RCC 7860 (cell line): Measurements from ENCODE around the gene CYB5A.

Experiments
- DNase-seq: peaks from one replicate; pipeline ENCODE4 v3.0.0-alpha.2; 2015; ENCODE audit warnings: low spot score
- FAIRE-seq: peaks from 2 replicates; lab custom pipeline; 2012; peaks lifted over from hg19 to GRCh38; lab: Jason Lieb, UNC

The CYB5A gene

DNA sequence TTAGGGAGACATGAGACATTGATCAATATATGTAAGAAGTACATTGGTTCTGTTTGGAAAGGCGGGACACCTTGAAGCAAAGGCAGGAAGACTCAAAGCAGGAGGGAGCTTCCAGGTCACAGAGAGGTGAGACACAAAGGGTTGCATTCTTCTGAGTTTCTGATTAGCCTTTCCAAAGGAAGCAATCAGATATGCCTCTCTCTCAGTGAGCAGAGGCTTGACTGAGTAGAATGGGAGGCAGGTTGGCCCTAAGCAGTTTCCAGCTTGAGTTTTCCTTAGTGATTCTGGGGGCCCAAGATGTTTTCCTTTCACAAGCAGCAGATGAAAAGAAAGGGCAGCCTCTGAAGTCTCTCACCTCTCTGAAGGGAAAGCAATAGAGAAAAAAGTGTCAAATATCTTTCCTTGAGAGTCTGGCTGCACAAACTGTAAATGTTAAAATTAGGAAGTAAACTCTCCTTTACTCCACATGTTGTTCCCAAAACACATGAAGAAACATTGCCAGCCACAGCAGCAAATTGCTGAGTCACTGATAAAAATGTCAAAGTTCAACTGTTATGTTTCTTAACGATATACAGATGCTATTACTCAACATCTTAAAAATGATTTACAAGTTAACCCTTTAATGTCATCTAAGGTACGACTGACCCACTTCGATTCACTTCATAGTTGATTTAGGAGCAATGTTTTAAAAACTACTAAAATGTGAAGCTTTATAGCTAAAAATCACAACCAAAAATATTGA, 40.3 kb downstream of the CYB5A start:
- DNase-seq (peak; percentile 43), FAIRE-seq (peak; percentile 44)

DNA sequence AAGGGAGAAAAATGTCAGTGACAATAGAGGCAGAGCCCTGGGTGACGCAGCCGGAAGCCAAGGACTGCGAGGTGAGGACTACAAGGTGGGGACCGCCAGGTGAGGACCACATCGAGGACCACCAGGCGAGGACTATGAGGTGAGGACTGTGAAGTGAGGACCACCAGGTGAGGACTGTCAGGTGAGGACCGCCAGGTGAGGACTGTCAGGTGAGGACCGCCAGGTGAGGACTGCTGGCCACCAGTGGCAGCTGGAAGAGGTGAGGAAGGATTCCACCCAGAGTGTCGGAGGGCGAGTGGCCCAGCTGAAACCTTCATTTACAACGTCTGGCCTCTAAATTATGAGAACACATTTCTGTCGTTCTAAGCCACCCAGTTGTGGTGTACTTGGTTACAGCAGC, 41.6 kb downstream of the CYB5A start:
- FAIRE-seq (no peak), DNase-seq (no peak)

DNA sequence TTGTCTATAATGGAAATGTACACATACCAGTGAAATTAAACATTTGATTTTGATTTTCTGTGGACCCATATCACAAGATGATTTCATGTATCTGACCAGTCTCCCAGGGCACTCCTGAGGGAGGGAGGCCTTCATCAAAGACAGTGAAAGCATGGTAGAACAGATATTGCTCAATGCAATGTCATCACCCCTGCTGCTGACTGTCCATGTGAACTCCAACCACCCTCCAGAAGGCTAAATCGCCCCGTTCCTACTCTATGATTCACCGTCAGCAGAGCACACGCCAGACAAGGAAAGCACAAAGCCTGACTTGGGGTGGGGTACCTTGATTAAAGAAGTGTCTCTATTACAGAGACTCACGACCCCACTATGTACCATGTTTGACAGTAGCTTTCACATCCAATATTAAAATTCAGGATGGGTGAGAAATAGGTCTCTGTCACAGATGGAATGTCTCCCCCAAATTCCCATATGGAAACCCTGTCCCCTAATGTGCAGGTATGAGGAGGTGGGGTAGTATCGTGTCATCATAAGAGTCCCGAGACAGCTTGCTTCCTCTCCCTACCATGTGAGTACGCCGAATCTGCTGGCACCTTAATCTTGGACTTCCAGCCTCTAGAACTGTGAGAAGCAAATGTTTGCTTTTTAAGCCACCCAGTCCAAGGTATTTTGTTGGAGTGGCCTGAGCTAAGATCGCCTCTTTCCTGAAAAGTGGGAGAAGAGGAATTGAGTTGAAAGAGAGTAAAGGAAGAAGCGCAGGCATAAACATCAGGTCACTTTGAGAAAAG, 42.4 kb downstream of the CYB5A start:
- FAIRE-seq (peak; percentile 4), DNase-seq (peak; percentile 64)

DNA sequence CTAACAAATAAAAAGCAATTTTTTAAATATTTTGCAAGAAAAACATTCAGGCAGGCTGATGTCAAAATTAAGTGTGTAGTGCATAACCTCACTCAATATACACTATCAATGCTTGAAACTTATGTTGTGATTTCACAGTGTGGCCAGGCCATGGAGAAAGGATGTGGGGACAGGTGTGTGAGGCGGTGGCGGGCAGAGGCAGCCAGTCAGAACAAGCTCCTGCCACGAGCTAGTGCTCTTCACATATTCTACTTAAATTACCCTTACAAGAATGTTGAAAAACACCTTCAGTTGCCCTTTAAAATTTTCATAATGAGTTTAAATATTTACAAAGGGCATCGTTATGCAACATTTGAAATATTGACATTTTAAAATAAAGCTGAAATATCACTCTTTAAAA, 43.2 kb downstream of the CYB5A start:
- DNase-seq (no peak), FAIRE-seq (no peak)

DNA sequence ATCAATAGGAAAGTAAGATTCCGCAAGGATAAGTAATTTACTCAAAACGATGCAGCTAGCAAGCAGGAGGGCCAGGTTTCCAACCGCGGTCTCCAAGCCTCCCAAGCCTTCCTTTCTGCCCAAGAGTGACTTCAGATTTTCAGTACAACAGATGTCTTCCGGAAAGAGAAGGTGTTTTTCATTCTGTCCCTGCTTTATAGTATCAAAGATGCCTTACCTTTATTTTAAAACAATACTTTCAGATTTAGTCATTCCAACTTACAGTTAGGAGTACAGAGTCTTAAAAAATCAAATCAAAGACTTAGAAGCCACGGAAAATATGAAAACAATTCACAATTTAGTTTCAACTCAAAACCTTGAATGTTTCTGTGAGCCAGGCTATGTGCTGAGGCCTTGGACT, 43.6 kb downstream of the CYB5A start:
- no peak for DNase-seq
- FAIRE-seq: no peak

DNA sequence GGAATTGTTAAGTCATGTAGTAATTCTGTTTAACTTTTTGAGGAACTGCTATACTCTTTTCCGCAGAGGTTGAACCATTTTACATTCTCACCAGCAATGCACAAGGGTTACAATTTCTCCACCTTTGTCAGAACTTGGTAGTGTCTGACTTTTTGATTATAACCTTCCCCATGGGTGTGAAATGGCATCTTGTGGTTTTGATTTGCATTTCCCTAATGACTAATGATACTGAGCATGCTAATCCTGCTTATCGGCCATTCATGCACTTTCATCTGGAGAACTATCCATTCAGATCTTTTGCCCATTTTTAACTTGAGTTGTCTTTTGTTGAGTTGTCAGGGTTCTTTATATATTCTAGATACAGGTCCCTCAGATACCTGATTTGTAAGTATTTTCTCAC, 47.2 kb downstream of the CYB5A start:
- DNase-seq (no peak), FAIRE-seq (no peak)

DNA sequence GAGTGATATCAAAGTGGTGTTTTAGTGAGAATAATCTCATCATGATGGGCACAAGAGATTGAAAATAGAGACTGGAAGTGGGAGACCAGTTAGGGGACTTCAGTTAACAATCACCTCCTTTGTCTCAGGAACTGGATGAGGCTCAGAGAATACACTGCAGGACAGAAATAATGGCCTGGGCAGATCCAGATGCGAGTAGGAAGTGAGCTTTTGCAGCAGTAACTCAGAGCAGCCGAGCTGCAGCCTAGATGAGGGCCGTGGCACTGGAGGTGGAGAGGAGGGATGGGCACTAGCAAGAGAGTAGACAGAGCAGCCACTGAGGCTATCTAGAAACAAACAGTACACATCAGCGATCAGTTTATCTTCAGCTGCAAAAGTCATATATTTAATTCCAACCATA, 48.6 kb downstream of the CYB5A start:
- DNase-seq (no peak), FAIRE-seq (no peak)

DNA sequence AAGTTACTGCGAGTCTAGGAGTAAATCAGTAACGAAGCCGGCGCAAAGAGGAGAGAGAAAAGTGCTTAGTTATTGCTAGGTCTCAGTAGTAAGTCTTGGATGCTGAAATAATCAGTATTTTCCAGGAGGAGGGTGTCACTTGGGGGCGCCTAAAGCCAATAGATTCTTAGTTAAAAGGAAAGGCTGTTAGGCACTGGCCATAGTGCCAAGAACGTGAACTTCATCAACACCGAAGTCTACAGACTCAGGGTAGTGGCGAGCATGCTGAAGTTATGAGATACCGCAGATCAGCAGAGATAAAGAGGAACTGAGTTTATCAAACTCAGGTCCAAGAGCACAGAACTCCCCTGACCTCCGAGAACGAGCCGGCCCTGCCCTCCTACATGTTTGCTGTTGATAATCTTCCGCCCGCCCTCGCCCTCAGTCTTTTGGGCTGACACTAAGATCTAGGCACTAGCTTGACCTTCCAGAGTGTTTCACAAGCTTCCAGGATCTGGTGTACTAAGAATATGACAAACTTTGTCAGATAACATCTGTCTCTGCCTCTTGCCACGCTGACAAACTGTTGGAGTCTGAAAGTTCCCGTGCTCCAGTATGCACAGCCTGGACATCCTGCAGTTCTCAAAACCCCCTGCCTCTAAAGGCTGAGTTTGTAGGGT, 49.2 kb downstream of the CYB5A start:
- FAIRE-seq: no peak
- peak; percentile 22 for DNase-seq

DNA sequence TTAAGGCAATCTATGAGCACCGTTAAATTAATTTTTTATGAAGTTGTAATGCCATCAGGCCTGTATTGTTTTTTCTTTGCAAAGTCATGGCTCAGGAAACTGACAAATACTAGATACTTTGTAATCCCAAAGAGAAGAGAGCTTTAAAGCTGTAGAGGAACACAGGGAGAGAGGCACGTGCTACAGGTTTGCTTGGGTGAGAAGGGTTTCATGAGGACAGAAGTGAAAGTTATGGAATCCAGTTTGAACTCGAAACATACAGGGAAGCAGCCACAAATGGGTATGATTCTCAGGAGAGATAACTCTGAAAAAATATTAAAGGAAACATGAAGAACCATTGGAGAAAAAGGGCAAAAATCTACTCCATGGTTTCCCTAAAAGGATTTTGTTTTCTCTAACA, 49.8 kb downstream of the CYB5A start:
- no peak for DNase-seq
- FAIRE-seq: no peak

DNA sequence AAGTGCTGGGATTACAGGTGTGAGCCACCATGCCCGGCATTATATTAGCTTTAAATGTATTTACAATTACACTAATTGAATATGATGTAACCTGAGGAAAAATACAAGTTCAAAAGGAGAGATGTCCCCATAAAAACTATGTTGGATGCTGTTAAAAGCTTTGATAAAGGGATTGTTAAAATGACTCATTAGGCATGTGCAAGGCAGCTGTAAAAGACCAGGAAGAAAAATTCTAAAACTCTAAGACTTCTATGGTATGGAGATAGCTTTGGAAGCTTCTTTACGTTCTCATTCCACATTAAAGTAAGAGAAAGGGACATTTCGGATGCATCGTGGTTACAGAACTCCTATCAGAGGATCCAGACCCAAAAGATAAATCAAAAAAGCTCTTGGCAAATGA, 50.3 kb downstream of the CYB5A start:
- DNase-seq (no peak), FAIRE-seq (no peak)

DNA sequence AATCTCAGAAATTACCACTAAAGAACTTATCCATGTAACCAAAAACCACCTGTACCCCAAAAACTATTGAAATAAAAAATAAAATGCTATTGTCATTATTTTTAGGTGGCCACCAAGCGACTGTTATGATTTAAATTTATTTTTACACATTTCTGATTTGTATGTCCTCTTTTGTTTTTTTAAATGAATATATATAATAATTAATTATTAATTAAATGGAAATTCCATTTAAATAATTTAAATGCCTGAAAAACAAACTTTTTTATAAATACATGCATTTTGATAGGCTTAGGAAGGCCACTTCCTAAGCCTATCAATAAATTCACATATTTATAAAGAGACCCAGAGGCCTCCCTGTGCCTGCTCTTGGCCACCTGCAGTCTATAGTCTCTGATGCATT, 52.2 kb downstream of the CYB5A start:
- DNase-seq: no peak
- FAIRE-seq: no peak

DNA sequence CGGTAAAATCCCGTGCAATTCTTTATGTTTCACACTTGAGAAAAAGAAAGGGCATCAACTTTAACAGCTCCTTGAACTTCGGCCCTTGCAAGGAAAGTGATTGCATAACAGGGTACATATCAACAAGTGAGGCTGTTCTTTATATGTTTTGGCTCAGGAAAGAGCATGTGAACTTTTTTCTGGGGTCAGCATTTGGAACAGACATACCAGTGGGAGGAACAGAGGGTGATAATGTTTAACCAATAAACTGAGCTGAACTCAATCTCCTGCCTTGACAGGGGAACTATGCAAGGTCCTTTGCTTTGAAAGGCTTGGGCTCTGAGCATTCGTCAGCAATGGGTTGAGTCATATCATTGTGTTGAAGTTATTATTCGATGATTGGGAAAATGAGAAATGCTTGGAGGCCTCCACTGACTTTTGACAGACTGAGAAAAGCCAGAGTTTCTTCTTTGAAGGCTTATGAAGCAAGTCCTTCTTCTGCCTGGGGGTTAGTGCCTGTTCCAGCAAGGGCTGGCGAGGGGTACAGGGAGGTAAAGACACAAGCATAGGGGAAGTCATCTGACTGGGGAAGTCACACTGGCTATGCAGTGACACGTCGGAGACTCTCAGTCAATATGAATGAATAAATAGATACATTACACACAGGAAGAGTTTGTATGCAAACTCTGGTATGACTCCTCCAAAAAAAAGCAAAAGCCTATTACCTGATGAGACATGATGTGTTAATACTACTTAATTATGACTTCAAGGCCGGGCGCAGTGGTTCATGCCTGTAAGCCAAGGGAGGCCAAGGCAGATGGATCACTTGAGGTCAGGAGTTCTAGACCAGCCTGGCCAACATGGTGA, 57.2 kb downstream of the CYB5A start:
- DNase-seq: peak; percentile 60
- FAIRE-seq: peak; percentile 84

DNA sequence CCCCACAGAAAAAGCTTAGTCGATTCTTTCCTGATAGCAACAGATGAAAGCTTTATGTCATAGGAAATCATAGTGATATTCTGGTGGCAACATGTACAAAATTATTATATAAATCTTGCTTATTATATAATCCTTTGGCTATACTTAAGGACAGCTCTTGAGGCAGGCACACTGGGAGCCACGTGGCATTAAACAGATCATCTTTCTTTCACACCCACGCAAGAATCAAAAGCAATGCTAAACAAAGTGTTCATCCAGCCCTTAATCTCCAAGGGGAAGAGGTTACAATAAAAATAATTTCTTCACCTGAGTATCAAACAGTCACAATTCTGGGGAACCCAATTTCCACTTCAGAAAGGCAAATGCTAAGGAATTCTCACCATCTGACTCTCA, 57.8 kb downstream of the CYB5A start:
- FAIRE-seq: no peak

DNA sequence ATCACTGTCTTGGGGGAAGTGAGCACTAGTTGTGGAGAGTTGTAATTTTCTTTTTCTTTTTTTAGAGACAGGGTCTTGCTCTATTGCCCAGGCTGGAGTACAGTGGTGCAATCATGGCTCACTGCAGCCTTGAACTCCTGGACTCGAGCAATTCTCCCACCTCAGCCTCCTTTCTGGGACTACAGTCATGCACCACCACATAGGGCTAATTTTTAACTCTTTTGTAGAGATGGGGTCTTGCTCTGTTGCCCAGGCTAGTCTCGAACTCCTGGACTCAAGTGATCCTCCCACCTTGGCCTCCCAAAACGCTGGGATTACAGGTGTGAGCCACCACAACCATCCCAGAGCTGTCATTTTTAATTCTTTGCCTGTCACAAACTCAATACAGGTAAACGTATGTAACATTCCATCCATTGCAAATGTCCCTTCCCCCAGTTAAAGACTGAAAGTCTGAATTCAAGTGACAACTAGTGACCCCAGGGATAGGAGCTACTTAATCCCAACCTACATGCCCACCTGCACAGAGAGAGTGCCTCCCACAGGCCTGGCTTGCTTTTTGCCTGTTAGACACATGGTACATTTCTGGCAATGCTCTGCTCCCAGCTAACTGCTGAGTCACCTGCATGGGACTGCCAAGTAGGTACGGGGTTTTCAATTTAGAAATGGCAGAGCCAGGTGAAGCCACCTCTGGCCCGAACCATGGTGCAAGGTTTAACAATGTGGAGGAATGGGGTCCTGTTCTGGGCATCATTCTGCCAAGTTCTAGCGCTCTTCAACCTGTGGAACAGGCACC, 60.6 kb downstream of the CYB5A start:
- FAIRE-seq: no peak
- no peak for DNase-seq

More for the DNA sequence above, 57.8 kb downstream of the CYB5A start:
- no peak for DNase-seq

DNA sequence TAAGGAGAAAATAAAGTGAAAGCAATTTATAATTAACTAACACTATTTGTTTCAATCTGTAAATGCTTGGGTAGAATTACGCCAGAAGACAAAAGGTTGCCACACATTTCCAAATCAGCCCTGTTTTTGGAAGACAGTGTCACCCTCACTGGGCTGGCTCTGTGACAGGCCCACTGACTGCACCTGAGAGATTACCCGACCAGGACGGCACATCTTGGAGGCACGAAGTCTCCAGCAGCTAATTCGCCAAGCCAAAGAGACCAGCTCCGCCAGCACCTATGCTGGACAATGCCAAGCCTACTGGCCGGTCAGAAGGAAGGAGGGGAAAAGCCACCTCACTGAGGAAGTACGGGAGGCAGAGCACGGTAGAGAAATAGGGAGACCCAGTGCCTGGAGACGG, 61.9 kb downstream of the CYB5A start:
- DNase-seq: no peak
- FAIRE-seq: no peak

DNA sequence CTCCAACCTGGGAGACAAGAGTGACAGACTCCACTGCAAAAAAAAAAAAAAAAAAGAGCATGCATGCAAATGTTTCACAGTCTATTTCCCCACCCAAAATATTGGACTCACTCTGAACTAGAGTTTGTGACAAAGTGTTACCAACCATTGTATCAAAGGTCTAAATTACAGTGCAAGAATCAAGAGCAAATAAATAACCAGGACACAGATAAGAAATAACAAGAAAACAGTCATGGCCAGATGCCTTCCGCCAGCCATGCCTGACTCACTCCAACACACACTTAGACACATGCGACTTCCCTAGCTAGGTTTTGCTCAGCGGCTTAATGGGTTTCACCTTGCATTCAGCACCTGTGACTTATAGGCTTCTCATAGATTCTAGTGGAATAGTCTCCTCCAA, 62.8 kb downstream of the CYB5A start:
- DNase-seq (no peak), FAIRE-seq (no peak)

DNA sequence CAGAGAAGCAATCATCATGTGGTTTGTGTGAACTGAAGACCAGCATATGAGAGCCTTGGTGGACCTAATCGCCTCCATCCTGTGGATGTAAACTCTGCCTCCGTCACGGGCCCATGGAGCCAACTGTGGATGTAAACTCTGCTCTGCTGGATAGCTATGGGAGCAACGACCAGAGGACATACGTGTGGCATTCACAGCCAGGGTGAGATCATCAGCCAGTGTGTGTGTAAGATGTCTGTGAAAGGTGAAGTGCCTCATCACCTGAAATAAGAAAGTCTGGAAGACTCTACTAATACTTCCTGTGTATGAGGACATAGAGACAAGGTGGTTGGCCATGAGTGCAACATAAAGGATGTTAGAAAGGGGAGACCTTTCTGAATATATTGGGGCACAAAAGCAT, 63.5 kb downstream of the CYB5A start:
- DNase-seq (no peak), FAIRE-seq (no peak)

DNA sequence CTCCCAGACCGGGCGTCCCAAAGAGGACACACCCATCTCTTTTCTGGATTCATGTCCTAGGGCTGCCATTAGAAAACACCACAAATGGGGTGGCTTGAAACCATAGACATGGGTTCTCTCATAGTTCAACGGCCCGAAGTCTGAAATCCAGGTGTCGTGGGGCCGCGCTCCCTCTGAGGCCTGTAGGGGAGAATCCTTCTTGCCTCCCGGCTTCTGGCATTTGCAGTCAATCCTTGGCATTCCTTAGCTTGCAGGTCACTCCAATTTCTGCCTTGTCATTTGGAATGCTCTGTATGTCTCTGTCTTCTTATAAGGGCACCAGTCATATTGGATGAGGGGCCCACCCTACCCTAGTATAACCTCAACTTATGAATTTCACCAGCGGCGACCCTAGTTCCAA, 65.1 kb downstream of the CYB5A start:
- no peak for FAIRE-seq
- DNase-seq: no peak

DNA sequence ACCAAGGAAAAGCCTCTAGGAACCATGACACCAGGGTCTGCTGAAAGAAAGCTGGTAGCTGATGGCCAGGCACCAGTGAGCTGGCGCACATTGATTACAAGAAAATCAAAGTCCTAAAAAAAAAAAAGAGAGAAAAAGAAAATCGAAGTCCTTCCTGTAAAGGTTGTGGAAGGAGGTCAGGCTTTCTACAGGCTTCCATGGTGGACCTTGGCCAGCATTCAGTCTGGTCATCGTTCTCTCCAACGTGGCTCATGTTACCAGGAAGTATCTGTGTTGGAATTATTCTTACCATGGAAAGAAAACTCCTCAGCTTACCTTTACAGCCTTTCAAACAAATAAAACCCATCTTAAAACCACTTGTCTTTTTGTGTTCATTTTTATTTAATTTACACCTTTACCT, 65.6 kb downstream of the CYB5A start:
- DNase-seq (no peak), FAIRE-seq (no peak)

DNA sequence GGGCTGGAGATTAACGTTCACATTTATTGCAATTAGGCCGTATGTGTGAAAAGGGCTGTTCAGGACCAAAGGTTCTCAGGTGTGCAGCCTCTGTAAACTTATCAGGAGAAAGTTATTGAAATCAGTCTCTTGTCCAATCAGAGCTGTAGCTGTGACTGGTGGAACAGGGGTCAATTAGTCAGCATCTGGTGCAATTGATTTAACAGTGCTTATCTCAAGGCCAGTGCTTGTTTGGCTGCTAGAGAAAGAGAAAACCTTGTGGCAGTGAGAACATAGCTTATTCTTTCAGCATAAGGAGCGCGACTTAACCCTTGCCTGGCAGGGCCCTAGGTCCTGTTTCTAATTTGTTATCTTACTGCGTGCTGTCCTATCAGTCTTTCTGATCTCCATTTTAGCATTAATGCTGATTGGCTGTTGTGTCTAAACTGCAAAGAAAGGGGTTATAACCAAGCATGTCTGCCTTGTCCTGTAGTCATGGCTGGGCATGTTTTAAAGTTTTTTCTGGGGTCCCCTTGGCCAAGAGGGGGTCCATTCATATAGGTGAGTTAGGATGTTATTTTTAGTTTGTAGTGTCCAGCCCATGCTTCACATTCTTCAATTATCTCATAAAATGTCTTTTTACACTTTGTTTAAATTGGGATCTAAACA, 66.4 kb downstream of the CYB5A start:
- DNase-seq (no peak), FAIRE-seq (no peak)
